Muscle of back (tissue), 11 donors: Measurements from ENCODE around the gene SLC16A10. TPM values are rescaled to one million over a fixed set of nuclear protein-coding genes. Genes with fewer than 3 reads are reported as not detected.
"Not testable (repeated sequence)": the region's sequence is repeated elsewhere in the genome, so short reads cannot be mapped to it uniquely, and the experiment has no call there.

Experiments
- DNase-seq, 3 donors: peaks; one replicate each; pipeline versions ENCODE4 v3.0.0 to v3.0.0-alpha.2; 2013
- polyA plus RNA-seq, 10 donors: library from polyadenylated mRNA; unstranded; fragments of 120-200 nt; gene quantifications; one replicate each; pipeline ENCODE4 v1.2.1, GENCODE V29; 2013; ENCODE audit not compliant: insufficient read length in 10 of 10

The SLC16A10 gene
- polyA plus RNA-seq, 10 donors = 2.1 to 8.1 (median 3.5) TPM

- peak; percentile 70 to 78 (median 74) for DNase-seq
Observed at GRCh38 chr6:111129013-111129412, 41.7 kb downstream of the SLC16A10 start.

DNA sequence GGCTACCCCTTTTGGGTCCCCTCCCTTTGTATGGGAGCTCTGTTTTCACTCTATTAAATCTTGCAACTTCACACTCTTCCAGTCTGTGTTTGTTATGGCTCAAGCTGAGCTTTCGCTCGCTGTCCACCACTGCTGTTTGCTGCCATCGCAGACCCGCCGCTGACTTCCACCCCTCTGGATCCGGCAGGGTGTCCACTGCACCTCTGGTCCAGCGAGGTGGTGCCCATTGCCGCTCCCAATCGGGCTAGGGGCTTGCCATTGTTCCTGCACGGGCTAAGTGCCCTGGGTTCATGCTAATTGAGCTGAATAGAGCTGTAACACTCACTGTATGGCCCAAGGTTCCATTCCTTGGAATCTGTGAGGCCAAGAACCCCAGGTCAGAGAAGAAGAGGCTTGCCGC is 43.7 kb downstream of the SLC16A10 start:
- not testable (repeated sequence) for DNase-seq

- not testable (repeated sequence) for DNase-seq
Observed at GRCh38 chr6:111132669-111133068, 45.4 kb downstream of the SLC16A10 start.

DNA sequence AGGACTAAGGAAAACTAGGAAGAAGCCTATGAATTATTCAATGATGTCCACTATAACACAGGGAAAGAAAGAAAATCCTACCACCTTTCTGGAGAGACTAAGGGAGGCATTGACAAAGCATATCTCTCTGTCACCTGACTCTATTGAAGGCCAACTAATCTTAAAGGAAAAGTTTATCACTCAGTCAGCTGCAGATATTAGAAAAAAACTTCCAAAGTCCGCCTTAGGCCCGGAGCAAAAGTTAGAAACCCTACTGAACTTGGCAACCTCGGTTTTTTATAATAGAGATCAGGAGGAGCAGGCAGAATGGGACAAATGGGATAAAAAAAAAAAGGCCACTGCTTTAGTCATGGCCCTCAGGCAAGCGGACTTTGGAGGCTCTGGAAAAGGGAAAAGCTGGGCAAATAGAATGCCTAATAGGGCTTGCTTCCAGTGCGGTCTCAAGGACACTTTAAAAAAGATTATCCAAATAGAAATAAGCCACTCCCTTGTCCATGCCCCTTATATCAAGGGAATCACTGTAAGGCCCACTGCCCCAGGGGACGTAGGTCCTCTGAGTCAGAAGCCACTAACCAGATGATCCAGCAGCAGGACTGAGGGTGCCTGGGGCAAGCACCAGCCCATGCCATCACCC is 47.0 kb downstream of the SLC16A10 start:
- not testable (repeated sequence) for DNase-seq

DNA sequence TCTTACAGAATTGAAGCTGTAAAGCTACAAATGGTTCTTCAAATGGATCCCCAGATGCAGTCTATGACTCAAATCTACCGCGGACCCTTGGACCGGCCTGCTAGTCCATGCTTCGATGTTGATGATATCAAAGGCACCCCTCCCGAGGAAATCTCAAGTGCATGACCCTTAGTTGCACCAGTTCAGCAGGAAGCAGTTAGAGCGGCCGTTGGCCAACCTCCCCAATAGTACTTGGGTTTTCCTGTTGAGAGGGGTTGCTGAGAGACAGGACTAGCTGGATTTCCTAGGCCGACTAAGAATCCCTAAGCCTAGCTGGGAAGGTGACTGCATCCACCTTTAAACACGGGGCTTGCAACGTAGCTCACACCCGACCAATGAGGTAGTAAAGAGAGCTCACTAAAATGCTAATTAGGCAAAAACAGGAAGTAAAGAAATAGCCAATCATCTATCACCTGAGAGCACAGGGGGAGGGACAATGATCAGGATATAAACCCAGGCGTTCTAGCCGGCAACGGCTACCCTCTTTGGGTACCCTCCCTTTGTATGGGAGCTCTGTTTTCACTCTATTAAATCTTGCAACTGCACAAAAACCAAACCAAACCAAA is 50.3 kb downstream of the SLC16A10 start:
- DNase-seq = not testable (repeated sequence)

- no peak for DNase-seq
Observed at GRCh38 chr6:111147440-111147839, 60.1 kb downstream of the SLC16A10 start.

GRCh38 chr6:111148110-111148509 is 60.8 kb downstream of the SLC16A10 start:
- no peak for DNase-seq

- peak in 1 of 3 donors; percentile 2 for DNase-seq
Observed at GRCh38 chr6:111150577-111150976, 63.3 kb downstream of the SLC16A10 start.

GRCh38 chr6:111154981-111155380 is 67.7 kb downstream of the SLC16A10 start:
- DNase-seq = no peak

DNA sequence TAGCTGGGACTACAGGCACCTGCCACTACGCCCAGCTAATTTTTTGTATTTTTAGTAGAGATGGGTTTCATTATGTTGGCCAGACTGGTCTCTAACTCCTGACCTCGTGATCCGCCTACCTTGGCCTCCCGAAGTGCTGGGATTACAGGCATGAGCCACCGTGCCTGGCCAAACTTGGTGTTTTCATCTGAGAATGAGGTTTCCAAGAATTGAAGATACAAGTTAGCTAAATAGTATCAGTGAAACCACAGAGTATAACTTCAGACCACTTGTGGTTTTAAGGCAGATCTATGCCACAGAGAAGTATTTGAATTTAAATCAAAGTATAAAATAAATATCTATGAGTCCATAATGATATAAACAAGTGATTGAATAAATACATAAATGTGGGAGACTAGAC is 70.1 kb downstream of the SLC16A10 start:
- DNase-seq = no peak

DNA sequence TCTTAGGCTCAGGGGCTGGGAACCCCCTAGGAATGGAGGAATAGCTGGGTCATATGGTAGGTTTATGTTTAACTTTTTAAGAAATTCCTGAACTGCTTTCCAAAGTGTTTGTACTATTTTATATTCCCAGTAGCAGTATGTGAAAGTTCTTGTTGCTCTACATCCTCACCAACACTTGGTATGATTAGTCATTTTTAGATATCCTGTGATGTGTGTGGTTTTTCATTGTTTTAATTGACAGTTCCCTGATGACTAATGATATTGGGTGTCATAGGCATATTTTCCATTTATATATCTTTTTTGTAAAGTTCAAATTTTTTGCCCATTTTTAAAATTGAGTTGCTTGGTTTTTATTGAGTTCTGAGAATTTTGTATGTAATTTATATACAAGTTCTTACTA is 72.3 kb downstream of the SLC16A10 start:
- no peak for DNase-seq

DNA sequence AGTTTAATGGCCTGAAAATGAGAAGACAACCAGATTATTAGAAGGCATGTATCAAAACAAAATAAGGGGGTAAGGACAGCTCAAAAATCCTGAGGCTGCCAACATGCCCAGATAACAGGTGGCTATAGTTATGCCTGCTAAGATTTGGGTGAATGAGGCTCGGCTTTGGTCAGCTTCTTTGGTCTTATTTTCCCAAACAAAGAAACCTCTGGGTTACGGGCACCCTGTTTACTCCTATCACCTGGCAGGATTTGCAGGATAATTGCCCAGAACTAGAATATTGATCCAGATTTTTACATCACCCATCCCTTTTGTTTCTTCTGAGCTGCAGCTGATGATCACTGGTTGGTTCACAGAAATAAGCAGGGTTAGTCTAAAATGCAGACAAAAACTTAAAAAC is 74.3 kb downstream of the SLC16A10 start:
- no peak for DNase-seq

- no peak for DNase-seq
Observed at GRCh38 chr6:111162504-111162903, 75.2 kb downstream of the SLC16A10 start.

- no peak for DNase-seq
Observed at GRCh38 chr6:111171577-111172400, 84.5 kb downstream of the SLC16A10 start.

- DNase-seq = no peak
Observed at GRCh38 chr6:111172563-111172962, 85.3 kb downstream of the SLC16A10 start.

GRCh38 chr6:111173341-111173740 is 86.0 kb downstream of the SLC16A10 start:
- no peak for DNase-seq

DNA sequence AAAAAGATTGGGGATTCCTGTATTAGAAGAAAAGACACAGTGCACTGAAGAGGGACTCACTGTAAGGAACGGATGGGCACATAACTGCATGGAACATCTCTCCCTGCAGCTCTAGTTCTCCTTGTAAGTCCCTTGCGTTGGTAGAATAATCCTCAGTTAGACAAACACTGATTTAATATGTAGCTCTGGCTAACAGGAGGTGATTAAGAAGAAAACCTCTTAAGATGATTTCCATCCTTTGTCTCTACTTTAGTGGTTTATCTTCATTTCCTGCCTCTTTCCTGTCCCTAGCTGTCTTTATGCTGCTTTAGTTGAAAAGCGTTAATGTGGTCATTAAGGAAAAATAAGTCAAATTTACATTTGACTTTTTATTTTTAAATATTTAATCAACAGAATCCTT is 86.6 kb downstream of the SLC16A10 start:
- DNase-seq = no peak

- peak; percentile 3 to 36 (median 12) for DNase-seq
Observed at GRCh38 chr6:111175109-111175508, 87.8 kb downstream of the SLC16A10 start.

GRCh38 chr6:111176038-111176759 is 88.9 kb downstream of the SLC16A10 start:
- no peak for DNase-seq

DNA sequence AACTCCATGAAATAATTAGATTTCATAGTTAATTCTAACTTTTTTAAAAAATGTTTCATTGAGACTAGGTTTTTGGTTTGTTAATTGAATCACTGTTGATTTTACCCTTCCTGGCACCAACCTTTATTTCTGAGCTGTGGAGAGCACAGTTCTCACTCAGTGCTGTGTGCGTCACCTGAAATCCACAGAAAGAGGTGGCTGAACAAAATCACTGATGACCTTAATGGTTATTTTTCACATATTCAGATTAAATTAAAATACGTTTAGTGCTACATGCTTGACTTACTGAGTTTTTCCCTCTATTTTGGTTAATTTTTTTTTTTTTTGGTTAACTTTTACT is 89.4 kb downstream of the SLC16A10 start:
- DNase-seq = no peak

DNA sequence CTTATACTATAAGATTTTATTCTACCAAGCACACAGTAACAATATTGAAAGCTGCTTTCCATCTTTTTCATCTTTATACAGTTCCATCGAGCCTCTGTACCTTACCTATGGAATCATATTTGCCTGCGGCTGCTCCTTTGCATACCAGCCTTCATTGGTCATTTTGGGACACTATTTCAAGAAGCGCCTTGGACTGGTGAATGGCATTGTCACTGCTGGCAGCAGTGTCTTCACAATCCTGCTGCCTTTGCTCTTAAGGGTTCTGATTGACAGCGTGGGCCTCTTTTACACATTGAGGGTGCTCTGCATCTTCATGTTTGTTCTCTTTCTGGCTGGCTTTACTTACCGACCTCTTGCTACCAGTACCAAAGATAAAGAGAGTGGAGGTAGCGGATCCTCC is 89.8 kb downstream of the SLC16A10 start:
- DNase-seq = no peak
